Liver (tissue), 3 donors: ENCODE data around the gene ADCY2.

Experiments used
- HNF4A ChIP-seq, 2 donors: conservative IDR thresholded peaks; 2 replicates each; pipeline ENCODE4 v1.6.1; 2016; ENCODE audit warnings: antibody characterized with exemption in 2 of 2, mild to moderate bottlenecking in 2 of 2
- HNF4G ChIP-seq: IDR thresholded peaks from 2 replicates; pipeline ENCODE4 v1.6.1; 2016; ENCODE audit warnings: antibody characterized with exemption
- MAX ChIP-seq: IDR thresholded peaks from 2 replicates; pipeline ENCODE4 v1.6.1; 2016; ENCODE audit warnings: antibody characterized with exemption
- RAD21 ChIP-seq, 2 donors: IDR thresholded peaks; 2 replicates each; pipeline ENCODE4 v1.6.1; 2016; ENCODE audit warnings: antibody characterized with exemption in 2 of 2, mild to moderate bottlenecking in 2 of 2
- REST ChIP-seq: IDR thresholded peaks from 2 replicates; pipeline ENCODE4 v1.6.1; 2016; ENCODE audit warnings: antibody characterized with exemption, mild to moderate bottlenecking
- YY1 ChIP-seq: IDR thresholded peaks from 2 replicates; pipeline ENCODE4 v1.6.1; 2016; ENCODE audit warnings: antibody characterized with exemption, mild to moderate bottlenecking
- TF ChIP-seq, protein P1 (sequence below): fragments of 150-350 bp; IDR thresholded peaks from 2 replicates; pipeline ENCODE4 v1.5.1; 2017; ENCODE audit warnings: improper control_type of control experiment, low read depth, low read length; ENCODE audit not compliant: missing input control
- donor health status: healthy.
- donor health status: healthy.

DNA sequence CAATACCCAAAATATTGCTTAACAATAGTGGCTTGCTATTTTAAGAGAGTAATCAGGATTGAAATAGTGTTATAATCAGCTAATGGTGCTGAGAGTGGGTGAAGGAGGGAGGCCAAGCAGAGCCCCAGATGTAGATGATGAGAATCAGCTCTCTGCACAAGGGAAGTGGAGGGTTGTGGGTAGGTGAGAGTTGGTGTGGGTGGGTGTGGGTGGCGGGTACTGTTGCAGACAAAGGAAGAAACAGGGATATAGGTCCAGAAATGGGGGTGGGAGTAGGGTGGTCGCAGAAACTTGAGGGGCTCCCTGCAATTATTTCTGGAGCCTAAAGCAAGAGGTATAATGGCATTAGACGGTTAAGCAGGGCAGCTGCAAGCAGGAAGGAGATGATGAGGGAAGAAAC lies 7.4 kb upstream of the ADCY2 start:
- TF ChIP-seq REST (no peak), YY1 (no peak), MAX (no peak), RAD21 (IDR thresholded peaks at IDR 0.05) (no peak), HNF4G (no peak), HNF4A (conservative IDR thresholded peaks at IDR 0.05) (no peak)
- TF ChIP-seq, protein P1, sequence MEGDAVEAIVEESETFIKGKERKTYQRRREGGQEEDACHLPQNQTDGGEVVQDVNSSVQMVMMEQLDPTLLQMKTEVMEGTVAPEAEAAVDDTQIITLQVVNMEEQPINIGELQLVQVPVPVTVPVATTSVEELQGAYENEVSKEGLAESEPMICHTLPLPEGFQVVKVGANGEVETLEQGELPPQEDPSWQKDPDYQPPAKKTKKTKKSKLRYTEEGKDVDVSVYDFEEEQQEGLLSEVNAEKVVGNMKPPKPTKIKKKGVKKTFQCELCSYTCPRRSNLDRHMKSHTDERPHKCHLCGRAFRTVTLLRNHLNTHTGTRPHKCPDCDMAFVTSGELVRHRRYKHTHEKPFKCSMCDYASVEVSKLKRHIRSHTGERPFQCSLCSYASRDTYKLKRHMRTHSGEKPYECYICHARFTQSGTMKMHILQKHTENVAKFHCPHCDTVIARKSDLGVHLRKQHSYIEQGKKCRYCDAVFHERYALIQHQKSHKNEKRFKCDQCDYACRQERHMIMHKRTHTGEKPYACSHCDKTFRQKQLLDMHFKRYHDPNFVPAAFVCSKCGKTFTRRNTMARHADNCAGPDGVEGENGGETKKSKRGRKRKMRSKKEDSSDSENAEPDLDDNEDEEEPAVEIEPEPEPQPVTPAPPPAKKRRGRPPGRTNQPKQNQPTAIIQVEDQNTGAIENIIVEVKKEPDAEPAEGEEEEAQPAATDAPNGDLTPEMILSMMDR, result no peak
